GM19238 (cell line): ENCODE measurements around the gene AGA.

Source experiments
- DNase-seq: peaks from one replicate; pipeline ENCODE4 v3.0.0; 2011; ENCODE audit warnings: low spot score; ENCODE audit not compliant: insufficient read length

AGA gene

DNA sequence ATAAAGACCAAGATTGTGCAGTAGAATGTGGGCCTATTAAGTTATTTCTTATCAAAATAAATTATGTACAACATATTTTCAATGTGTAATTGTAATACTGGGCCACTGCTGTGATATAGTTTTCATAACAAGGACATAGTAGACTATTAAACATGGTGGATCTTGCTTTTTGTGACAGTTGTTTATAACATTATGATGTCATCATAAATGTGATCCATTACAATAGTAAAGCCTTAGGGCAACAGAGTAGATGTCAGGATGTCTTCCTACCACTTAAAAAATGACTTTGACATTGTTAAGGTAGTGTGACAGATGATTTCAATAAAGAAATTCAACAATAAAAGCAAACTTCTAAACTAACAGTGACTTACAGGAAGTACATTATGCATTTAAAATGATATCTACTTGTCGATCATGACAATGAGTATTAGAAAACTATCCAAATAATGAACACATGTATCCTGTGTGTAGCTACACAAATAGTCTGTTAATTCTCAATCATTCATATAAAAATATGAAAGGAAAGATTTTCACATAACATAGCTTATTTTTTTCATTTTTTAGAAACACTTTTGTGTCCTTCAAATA, 5.3 kb upstream of the AGA start:
- DNase-seq: no peak

DNA sequence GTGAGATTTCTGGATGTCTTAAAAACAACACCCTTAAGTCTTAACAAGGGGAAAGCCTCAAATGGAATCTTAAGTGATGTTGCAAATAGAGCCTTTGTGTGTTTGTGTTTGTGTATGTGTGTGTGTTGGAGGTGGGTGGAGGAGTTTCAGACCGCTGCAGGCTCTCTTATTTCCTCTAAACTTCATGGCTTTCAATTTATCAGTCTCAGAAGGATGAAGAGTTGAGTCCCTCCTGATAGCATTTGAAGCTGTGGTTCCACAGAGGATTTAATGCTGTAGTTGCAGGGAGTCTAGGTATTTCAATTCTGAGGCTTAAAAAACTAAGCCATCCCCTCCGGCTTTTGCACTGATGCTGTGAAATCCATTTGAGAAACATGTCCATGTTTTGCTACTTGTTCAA, 4.3 kb upstream of the AGA start:
- no peak for DNase-seq

DNA sequence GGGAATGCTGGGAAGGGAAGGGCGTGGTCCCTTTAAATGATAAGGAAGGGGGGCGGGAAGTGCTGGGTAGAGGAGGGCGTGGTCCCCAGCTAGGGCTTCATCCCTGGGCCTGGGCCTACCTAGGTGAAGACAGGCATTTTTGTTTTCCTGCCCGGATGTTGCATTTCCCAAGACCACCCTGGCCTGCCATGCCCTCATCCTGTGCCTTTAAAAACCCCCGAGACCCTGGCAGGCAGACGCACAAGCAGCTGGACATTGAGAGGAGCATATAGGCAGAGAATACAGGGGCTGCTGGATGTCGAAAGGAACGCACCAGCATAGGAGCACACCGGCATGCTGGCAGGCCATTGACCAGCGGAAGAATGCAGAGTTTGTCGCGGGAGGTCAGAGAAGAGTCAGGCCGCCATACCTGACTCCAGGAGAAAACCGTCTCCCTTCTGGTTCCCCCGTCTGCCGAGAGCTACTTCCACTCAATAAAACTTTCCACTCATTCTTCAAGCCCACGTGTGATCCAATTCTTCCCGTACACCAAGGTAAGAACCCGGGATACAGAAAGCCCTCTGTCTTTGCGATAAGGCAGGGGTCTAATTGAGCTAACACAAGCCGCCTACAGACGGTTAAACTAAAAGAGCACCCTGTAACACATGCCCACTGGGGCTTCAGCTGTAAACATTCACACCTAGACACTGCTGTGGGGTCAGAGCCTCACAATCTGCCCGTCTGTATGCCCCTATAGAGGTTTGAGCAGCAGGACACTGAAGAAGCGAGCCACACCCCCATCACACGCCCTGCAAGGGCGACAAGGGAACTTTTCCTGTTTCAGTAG, 2.9 kb upstream of the AGA start:
- no peak for DNase-seq

DNA sequence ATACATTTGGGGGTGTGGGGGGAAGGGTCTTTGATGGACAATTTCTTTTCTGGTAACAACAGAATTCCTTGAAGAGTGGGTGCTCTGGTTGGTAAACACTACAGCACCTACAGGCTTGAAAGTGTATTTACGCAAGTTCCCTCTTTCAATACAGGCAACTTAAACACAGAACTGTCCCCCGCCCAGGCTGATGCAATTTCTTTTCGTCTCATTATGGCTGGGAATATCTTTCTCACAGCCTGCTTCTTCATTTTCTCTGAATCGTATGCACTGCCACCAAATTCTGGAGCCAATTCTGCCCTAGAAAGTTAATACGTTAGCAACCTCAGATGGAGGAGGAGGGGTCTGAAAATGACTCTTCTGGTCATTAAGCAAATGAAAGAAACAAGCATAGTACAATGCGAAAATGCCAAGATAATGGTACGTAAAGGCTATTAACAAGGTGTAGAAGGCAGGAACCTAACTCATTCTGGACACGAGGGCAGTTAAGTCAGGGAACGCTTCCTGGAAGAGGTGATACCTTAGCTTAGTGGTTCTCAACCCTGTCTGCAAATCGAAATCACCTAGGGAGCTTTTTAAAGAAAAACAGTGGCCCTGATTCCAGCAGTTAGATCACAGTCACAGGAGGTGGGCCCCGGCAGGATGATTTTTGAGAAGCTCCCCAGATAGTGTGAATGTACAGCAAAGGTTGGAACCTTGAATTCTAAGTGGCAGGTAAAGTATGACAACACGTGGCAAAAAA, 1.0 kb downstream of the AGA start:
- DNase-seq: no peak

DNA sequence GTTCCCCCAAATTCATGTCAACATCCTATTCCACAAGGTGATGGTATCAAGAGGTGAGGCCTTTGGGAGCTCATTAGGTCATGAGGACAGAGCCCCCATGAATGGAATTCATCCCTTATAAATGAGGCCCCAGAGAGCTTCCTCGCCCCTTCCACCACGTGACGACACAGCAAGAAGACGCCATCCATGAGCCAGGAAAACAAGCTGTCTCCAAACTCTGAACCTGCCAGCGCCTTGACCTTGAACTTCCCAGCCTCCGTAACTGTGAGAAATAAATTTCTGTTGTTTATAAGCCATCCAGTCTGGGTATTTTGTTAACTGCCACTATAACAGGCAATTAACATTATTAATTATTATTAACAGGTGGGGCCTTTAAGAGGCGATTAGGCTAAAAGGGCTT, 5.8 kb downstream of the AGA start:
- no peak for DNase-seq

DNA sequence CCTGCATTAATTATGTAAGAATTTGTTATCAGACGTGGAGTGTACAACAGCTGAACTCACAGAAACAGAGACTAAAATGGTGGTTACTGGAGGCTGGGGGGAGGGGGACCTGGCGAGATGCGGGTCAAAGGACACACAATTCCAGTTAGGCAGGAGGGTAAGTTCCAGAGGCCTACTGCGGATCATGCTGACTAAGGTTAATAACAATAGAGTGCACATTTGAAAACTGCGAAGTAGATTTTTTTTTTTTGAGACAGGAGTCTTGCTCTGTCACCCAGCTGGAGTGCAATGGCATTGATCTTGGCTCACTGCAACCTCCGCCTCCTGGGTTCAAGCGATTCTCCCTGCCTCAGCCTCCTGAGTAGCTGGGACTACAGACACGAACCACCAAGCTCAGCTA, 7.6 kb downstream of the AGA start:
- DNase-seq: no peak

DNA sequence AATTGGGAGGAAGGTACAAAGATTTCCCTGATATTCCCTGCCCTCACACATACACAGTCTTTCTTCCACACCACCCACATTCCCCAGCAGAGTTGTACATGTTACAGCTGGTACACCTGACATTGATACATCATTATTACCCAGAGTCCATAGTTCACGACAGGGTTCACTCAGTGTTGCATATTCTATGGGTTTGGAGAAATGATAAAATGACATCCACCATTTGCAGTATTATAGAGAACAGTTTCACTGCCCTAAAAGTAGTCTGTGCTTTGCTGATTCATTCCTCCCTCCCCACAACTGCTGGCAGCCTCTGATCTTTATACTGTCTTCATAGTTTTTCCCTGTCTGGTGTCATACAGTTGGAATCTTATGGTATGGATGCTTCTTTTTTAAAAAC, 15.0 kb downstream of the AGA start:
- DNase-seq: no peak

DNA sequence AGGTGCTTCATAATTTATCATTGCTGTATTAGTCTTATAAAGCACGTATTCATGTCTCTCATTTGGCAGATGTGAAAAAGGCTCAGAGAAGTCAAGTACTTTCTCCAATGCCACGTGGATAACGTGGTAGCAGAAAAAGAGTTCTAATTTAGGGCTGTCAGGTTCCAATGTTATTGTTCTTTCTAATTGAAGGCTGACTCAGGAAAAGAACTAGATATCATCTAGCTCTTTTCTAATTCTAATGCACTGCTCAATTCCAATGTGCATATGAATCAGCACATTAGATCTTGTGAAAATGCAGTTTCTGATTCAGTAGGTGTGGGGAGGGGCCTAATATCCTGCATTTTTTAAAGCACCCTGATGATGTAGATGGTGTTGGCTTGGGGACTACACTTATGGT, 22.8 kb downstream of the AGA start:
- DNase-seq: no peak

DNA sequence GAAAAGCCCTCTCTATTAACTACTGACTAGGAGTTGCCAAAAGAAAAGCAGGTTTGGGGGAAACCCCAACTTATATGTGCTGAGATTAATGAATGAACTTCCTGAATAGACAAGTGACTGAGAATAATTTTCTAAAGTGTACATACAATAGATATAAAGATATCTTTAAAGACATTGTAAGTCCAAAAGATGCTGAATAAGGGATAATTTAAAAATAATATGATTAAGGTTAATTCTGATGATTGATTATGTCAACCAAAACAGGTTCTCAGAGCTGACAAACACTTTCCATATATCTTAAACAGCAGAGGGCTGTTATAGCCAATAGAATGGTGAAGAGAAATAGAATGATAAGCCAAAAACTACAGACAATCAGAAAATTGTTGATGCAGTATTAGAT, 28.6 kb downstream of the AGA start:
- no peak for DNase-seq

DNA sequence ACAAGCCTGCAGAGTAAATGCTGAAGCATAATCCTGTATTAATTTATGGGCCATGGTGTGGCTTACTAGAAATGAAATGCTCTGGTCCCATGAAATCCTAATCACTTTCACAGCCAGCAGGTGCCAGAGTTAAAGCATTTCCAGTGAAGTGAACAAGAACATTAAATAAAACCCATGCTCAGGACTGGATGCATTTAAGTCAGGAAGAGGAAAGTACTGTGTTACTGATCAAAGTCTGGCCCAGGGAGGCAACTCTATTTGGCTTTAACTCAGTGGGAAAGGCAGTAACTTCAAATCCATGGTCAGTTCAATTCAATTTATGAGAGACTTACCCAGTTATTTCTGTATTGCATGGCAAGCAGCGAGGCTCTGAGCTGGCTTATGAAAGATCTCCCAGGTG, 29.2 kb downstream of the AGA start:
- no peak for DNase-seq

DNA sequence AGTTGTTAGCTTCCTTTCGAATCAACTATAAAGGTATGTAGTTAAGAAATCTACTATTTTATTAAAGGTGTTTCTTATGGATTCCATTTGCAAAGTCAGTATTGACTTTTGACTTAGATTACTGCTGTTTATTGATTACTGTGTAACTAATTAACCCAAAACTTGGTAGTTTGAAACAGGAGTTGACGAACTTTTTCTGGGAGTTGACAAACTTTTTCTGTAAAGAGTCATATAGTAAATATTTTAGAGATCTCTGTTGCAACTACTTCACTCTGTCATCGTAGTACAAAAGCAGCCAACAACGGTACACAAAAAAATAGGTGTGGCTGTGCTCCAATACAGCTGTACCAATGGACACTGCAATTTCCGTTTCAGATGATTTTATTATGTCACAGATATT, 30.2 kb downstream of the AGA start:
- DNase-seq: no peak

DNA sequence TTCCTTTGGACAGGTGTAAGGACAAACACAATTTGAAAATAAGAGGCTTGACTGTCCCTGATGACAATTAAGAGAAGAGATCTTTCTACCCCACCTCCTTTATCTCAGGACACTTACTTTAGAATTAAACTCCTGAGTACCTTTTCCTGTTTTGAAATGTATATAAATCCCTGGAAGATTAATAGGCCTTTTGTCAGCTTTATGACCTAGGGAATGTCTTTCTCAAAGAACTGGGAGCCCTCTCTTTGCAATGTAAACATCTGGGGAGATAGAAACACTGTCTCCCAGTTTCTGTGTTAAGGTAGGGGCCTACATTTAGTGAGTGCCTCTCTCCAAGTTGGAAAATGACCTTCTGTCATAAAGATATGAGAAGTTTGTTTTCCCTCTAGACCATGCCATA, 31.7 kb downstream of the AGA start:
- DNase-seq: no peak

DNA sequence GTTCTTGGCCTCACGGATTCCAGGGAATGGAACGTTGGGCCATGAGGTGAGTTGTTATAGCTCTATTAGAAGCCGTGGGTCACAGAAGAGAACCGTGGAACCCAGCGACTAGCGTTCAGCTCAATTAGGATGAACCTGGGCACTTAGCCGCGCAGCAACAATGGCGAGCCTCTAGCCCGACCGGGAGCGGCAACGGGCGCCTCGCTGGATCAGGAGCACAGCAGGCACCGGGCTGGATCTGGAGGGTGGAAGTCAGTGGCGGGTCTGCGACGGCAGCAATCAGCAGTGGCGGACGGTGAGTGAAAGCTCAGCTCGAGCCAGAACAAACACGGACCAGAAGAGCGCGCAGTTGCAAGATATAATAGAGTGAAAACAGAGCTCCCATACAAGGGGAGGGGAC, 34.2 kb downstream of the AGA start:
- DNase-seq: no peak

DNA sequence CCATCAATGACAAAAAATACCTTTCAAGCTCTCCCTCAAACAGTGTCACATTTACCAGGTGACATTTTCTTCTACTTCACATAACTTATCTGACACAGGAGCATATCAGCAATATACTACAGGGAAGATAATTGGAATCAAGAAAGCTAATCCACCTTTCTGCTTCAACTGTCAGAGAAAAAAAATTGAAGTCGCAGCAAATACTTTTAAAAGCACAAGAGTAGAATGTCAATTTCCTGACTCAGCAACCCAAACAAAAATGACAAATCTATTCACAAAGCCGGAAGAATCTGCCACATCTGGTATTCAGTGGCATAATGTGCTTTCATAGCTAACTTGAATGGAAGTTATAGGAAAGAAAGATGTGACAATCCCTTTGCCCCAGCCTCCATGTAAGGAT, 36.7 kb downstream of the AGA start:
- DNase-seq: no peak

DNA sequence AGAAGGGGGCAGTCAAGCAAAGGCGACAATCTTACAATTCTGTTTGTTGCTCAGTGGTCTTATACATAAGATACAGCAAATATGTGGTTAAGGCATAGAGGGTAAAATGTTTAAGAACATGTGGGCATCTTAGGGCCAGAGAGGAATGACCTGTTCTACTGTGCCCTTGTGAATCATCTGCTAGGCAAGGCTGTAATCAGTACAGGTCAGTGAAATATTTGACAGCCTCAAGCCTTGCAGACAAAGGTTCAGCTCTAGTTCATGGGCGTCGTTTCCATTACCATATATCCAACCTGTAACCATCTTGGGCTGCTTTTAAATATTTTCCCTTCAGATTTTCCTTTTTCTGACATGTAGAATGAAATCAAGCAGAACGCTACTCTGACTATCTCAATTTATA, 37.3 kb downstream of the AGA start:
- DNase-seq: no peak

DNA sequence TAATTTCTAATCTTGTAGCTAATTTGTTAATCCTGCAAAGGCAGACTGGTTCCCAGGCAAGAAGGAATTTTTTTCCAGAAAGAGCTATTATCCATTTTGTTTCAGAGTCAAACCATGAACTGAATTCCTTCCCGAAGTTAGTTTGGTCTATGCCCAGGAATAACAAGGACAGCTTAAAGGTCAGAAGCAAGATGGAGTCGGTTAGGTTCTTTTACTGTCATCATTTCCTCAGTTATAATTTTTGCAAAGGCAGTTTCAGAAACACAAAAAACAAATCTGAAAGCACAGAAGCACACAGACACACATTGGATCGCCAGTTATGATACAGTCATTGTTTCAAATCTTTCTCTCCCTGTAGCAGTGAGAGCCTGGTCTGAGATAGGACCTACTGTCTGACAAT, 37.9 kb downstream of the AGA start:
- DNase-seq: no peak

DNA sequence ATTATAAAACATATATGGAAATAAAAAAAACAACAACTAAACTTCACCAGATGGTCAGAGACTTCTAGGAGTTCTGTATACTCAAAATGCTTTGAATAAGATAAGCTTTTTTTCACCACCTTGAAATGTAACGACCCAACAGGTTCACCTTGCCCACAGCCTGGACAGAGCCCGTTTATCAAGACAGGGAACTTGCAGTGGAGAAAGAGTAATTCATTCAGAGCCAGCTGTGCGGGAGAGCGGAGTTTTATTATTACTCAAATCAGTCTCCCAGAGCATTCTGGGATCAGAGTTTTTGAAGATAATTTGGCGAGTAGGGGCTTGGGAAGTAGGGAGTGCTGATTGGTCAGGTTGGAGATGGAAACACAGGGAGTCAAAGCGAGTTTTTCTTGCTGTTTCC, 38.5 kb downstream of the AGA start:
- DNase-seq: no peak

DNA sequence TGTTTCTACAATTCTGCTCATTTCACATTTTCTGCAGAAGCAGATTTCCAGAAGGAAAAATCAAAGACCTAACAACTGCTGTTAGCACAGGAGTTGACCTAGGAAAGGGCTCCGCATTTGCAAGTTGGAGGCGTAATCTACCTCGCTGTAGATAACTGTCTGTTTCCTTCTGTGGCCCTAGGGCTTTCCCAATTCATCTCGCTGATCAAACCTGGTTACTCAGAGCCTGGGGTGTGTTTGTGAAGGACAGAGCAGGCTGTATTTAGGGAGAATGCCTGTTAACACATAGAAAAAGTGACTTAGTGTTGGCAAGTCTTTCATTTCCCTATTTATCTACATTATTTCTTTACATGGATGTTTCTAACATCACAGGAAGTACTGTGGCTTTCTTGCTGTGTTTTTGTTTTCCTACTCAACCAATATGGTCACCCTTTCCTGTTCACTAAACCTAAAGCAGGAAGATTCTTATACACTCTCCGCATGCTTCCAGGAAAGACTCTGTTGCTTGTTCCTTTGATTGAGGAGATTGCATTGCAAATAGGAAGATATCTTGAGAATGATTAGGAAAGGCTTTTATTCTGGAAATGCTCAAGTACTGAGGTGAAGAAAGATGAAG, 40.5 kb downstream of the AGA start:
- DNase-seq: no peak

DNA sequence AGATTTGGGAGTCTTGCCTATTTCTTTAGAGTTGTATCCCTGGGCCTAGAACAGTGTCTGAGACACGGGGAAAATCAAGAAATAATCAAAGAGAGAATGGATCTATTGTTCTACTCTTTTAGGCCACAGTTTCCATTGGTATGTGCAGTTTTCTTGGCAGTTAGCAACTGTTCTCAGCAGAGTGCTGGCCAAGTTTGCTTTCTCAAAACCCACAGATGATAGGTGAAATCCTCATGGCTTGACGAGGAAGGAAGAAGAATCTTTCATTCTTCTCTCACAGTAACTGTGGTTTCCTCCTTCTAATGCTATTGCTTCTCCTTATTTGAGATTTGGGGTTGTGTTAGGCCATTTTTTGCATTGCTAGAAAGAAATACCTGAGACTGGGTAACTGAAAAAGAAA, 42.2 kb downstream of the AGA start:
- DNase-seq: no peak

DNA sequence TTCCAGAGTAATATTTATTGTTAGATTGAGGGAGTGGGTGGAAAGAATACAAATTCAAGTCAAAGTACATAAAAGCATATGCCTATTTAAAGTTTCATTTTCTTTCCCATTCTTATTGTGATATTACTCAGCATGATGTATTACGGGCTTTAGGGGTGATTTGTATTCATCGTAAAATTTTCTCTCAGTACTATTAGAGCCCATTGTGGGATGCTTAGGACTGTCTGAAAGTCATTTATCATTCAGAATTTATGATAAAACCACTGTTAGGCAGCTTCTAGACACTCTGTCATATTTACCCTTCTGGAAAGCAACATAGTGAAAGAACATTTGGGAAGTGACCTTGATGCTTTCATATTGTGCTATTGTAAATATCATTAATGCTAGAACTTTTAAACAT, 45.9 kb downstream of the AGA start:
- DNase-seq: no peak

DNA sequence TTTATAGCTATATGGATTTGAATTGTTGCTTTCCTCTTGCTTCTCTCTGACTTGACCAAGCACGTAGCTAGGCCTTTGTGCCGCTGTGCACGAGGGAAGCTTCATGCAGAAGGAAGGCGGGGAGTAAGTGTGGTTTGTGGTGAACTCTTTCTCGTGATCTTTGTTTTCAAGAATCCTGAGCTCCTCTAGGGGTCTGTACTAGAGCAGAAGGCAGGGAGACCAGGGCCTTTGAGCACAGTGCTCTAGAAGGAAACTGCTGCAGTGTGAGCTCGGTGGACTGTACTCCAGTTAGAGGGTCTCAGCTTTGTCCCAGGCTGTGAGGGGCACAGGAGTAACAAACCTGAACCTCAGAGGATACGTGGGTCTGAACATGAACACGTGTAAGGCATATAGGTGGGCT, 49.0 kb downstream of the AGA start:
- DNase-seq: no peak

DNA sequence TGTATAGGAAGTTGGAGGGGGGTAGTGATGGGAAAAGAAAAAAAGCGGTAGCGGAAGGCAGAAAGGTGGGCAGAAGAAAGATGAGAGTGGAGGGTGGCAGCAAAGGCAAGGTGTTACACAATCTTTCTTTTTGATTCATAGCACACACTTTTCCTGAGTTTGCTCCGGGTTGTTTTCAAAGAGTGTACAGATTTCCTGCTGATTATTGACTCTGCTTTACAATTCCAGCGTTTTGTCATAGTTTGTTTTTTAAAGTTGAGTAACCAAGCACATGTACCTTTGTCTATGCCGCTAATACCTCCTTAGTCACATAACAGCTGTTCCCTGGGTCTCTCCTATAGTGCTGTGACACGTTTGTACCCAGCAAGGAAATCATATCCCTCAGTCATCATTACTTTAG, 50.3 kb downstream of the AGA start:
- DNase-seq: no peak
